DOHH2 (cell line): Measurements from ENCODE around the gene CDK5.

Experiments used
- EZH2phosphoT487 ChIP-seq: fragments of 200-600 bp; sonication (generic); IDR thresholded peaks from 2 replicates; pipeline ENCODE4 v1.6.1; 2017; ENCODE audit warnings: borderline replicate concordance, mild to moderate bottlenecking, antibody characterized with exemption, low read length, moderate library complexity, mixed read lengths
- TF ChIP-seq, protein P1 (sequence below): fragments of 200-600 bp; sonication (generic); IDR thresholded peaks from one replicate; pipeline ENCODE4 v1.5.1; 2014; ENCODE audit warnings: antibody characterized with exemption, mild to moderate bottlenecking, low read depth, low read length; ENCODE audit not compliant: poor library complexity, severe bottlenecking

DNA sequence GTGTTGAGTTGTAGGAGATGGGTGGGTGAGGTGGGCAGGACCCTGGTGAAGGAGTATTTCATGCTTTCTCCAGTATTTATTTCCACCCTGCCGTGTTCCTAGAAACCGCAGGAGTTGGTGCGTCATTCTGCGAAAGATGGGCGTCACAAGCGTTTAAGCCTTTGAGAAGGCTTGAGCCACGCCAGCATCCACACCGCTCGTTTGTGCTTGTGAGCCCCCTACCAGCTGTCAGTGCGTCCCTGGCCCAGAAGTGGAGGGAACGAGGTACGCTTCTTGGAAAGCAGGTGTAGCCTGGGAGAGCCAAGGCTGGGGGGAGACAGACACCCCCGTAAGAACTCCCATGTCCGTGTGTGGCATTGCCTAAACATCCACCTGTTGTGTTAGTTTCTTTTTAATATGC lies 34.3 kb upstream of the CDK5 start:
- TF ChIP-seq, protein P1, sequence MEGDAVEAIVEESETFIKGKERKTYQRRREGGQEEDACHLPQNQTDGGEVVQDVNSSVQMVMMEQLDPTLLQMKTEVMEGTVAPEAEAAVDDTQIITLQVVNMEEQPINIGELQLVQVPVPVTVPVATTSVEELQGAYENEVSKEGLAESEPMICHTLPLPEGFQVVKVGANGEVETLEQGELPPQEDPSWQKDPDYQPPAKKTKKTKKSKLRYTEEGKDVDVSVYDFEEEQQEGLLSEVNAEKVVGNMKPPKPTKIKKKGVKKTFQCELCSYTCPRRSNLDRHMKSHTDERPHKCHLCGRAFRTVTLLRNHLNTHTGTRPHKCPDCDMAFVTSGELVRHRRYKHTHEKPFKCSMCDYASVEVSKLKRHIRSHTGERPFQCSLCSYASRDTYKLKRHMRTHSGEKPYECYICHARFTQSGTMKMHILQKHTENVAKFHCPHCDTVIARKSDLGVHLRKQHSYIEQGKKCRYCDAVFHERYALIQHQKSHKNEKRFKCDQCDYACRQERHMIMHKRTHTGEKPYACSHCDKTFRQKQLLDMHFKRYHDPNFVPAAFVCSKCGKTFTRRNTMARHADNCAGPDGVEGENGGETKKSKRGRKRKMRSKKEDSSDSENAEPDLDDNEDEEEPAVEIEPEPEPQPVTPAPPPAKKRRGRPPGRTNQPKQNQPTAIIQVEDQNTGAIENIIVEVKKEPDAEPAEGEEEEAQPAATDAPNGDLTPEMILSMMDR: no peak
- no peak for TF ChIP-seq EZH2phosphoT487
